HCT116 (cell line): ENCODE measurements around the gene SYNE2.

Experiments
- EGR1 ChIP-seq: IDR thresholded peaks from 2 replicates; pipeline ENCODE4 v1.6.1; 2012; ENCODE audit warnings: low read depth
- POLR2AphosphoS5 ChIP-seq: IDR thresholded peaks from 2 replicates; pipeline ENCODE4 v1.6.1; 2011; ENCODE audit warnings: mild to moderate bottlenecking, low read depth, low read length, moderate library complexity
- TCF7L2 ChIP-seq: IDR thresholded peaks from 2 replicates; pipeline ENCODE4 v1.7.0; 2011; ENCODE audit warnings: borderline replicate concordance, inconsistent platforms; ENCODE audit not compliant: insufficient read depth, insufficient read length; ENCODE audit errors: extremely low read depth
- YY1 ChIP-seq: IDR thresholded peaks from 2 replicates; pipeline ENCODE4 v1.6.1; 2011; ENCODE audit warnings: low read length, low read depth, moderate library complexity, mild to moderate bottlenecking; ENCODE audit not compliant: insufficient replicate concordance; ENCODE audit errors: extremely low read depth
- TF ChIP-seq, protein P1 (sequence below), 3 experiments: fragments of 200-600 bp in 1 of 3; sonication (generic) in 1 of 3; IDR thresholded peaks in 2 of 3; conservative IDR thresholded peaks in 1 of 3; 2 replicates each; pipeline ENCODE4 v1.5.1; 2012 to 2017; ENCODE audit warnings: low read depth in 2 of 3, low read length in 2 of 3, antibody characterized with exemption in 1 of 3, borderline replicate concordance in 1 of 3, control low read depth in 1 of 3, mild to moderate bottlenecking in 1 of 3, mixed read lengths in 1 of 3, mixed run types in 1 of 3, moderate library complexity in 1 of 3; ENCODE audit not compliant: insufficient read depth in 1 of 3
- TF ChIP-seq, protein P2 (sequence below): IDR thresholded peaks from 2 replicates; pipeline ENCODE4 v1.6.1; 2012

DNA sequence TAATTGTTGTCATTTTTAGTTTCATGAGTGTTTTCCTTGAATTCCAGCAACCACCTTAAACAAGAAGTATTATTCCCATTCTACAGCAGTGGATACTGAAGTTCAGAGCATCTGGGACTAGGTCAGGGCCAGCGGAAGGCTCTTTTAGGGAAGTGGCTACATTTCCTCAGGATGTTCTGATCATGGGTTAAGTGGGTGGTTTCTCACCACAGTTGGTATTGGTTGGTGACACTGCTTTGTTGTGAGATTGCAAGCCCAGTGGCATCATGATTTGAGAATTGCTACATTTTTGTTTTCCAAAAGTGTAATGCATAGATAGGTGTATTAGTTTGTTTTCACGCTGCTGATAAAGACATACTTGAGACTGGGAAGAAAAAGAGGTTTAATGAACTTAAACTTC, 47.1 kb downstream of the SYNE2 start:
- TF ChIP-seq, protein P1, sequence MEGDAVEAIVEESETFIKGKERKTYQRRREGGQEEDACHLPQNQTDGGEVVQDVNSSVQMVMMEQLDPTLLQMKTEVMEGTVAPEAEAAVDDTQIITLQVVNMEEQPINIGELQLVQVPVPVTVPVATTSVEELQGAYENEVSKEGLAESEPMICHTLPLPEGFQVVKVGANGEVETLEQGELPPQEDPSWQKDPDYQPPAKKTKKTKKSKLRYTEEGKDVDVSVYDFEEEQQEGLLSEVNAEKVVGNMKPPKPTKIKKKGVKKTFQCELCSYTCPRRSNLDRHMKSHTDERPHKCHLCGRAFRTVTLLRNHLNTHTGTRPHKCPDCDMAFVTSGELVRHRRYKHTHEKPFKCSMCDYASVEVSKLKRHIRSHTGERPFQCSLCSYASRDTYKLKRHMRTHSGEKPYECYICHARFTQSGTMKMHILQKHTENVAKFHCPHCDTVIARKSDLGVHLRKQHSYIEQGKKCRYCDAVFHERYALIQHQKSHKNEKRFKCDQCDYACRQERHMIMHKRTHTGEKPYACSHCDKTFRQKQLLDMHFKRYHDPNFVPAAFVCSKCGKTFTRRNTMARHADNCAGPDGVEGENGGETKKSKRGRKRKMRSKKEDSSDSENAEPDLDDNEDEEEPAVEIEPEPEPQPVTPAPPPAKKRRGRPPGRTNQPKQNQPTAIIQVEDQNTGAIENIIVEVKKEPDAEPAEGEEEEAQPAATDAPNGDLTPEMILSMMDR (IDR thresholded peaks at IDR 0.05 in 2 of 3, conservative IDR thresholded peaks at IDR 0.05 in 1 of 3; ENCODE audit: borderline replicate concordance in 1 of 3, insufficient read depth in 1 of 3, low read depth in 2 of 3, low read length in 2 of 3) = no peak
- TF ChIP-seq EGR1 (no peak), YY1 (no peak), POLR2AphosphoS5 (no peak), TCF7L2 (no peak)
- TF ChIP-seq, protein P2, sequence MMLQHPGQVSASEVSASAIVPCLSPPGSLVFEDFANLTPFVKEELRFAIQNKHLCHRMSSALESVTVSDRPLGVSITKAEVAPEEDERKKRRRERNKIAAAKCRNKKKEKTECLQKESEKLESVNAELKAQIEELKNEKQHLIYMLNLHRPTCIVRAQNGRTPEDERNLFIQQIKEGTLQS = no peak
